Testis (tissue), 5 donors: ENCODE data around the gene IL12RB2. TPM values are rescaled to one million over a fixed set of nuclear protein-coding genes. Genes with fewer than 3 reads are reported as not detected.

Experiments used
- DNase-seq: peaks from one replicate; pipeline ENCODE4 v3.0.0-alpha.2; 2019
- H3K27ac ChIP-seq, 2 donors: fragments of 200-600 bp; sonication (generic); one replicate each; pipeline ENCODE4 v1.5.1; 2019
- H3K27me3 ChIP-seq: fragments of 200-600 bp; sonication (generic); one replicate; pipeline ENCODE4 v1.5.1; 2019
- H3K36me3 ChIP-seq: fragments of 200-600 bp; sonication (generic); one replicate; pipeline ENCODE4 v1.5.1; 2017; ENCODE audit warnings: low read depth; ENCODE audit errors: missing control alignments
- H3K4me1 ChIP-seq: fragments of 200-600 bp; sonication (generic); one replicate; pipeline ENCODE4 v1.5.1; 2019
- H3K4me3 ChIP-seq, 2 donors: fragments of 200-600 bp; sonication (generic); one replicate each; pipeline ENCODE4 v1.5.1; 2017 to 2019
- H3K9me3 ChIP-seq: fragments of 200-600 bp; sonication (generic); one replicate; pipeline ENCODE4 v1.5.1; 2017
- CTCF ChIP-seq, 3 experiments: fragments of 450-650 bp in 2 of 3; fragments of 200-600 bp in 1 of 3; sonication (generic) in 1 of 3; IDR thresholded peaks; one replicate each; pipeline ENCODE4 v1.5.1; 2016 to 2019; ENCODE audit warnings: antibody characterized with exemption in 3 of 3, mild to moderate bottlenecking in 2 of 3, moderate library complexity in 1 of 3
- POLR2A ChIP-seq: fragments of 450-650 bp; IDR thresholded peaks from one replicate; pipeline ENCODE4 v1.6.1; 2017; ENCODE audit warnings: antibody characterized with exemption, mild to moderate bottlenecking, moderate library complexity
- WGBS, 2 donors: methylation state at CpG; one replicate each; pipeline ENCODE4 v1.1.5; 2018; 5-methylcytosine and 5-hydroxymethylcytosine counted together
- intact Hi-C: fragments of 100-400 bp; cut with DNase I; formaldehyde crosslinking; loops from one replicate; pipeline ENCODE4 v1.15.1; 2023; ENCODE audit warnings: low total_unique reads
- long read RNA-seq, 2 donors: transcript quantifications; one replicate each; lab custom pipeline, GENCODE V29; 2026
- polyA plus RNA-seq: library from polyadenylated mRNA; stranded (reverse); fragments of 350-450 nt; fragmentation: Illumina TruSeq; extraction: RNeasy Lipid Tissue Mini Kit (QIAGEN cat#74804); gene quantifications from one replicate; pipeline ENCODE4 v1.2.3, GENCODE V29; 2014; ENCODE audit warnings: low read depth, low replicate concordance; ENCODE audit not compliant: insufficient read depth
- total RNA-seq, 2 donors: library from RNA; depleted of rRNA; stranded (reverse); fragments of >200 nt; gene quantifications; one replicate each; pipeline ENCODE4 v1.2.3, GENCODE V29; 2016

The IL12RB2 gene
- 1 to 10 TPM; 2.1 to 2.6 TPM for total RNA-seq
- 1.9 TPM for polyA plus RNA-seq
- long read RNA-seq, donor 1, result 0 reads
- long read RNA-seq, donor 2, result 0 reads

- Histone ChIP-seq H3K27ac (no peak within 1 kb of the TSS), H3K36me3 (no peaks in the 10 kb centered on the region), H3K9me3 (no peaks in the 10 kb centered on the region), H3K4me3 (peak within 1 kb of the TSS; percentile 34 to 53), H3K4me1 (peaks cover 4% of the 10 kb centered on the region), H3K27me3 (no peaks in the 10 kb centered on the region)
- 5 to 21% methylated on average over 21 to 69 of the region's 75 CpGs for WGBS, 2 donors
- intact Hi-C loops, result no loop called here
- DNase-seq, result no peak
- TF ChIP-seq CTCF (IDR thresholded peaks at IDR 0.05), result no peak
- TF ChIP-seq POLR2A, result no peak
Measured at GRCh38 chr1:67307251-67308060, at the start of gene IL12RB2. Gene IL12RB2, plus strand, starts transcription at chr1:67307873. Its CDS starts 12,496 bp downstream, at chr1:67320369.

- Histone ChIP-seq H3K27me3 (no peaks in the 10 kb centered on the region), H3K9me3 (no peaks in the 10 kb centered on the region), H3K4me1 (no peaks in the 10 kb centered on the region), H3K36me3 (no peaks in the 10 kb centered on the region), H3K4me3 (no peak overlapping the region), H3K27ac (no peak overlapping the region)
- intact Hi-C loops, result no loop called here
- DNase-seq, result no peak
- WGBS, 2 donors, result 48 to 51% methylated on average over 4 of the region's 4 CpGs
- no peak for TF ChIP-seq POLR2A
- no peak for TF ChIP-seq CTCF (IDR thresholded peaks at IDR 0.05)
Measured at GRCh38 chr1:67261680-67262079, 46.0 kb upstream of the IL12RB2 start.

- Histone ChIP-seq H3K27ac (no peak overlapping the region), H3K4me3 (no peak overlapping the region), H3K9me3 (no peaks in the 10 kb centered on the region), H3K36me3 (no peaks in the 10 kb centered on the region), H3K27me3 (no peaks in the 10 kb centered on the region), H3K4me1 (no peaks in the 10 kb centered on the region)
- intact Hi-C loops, result no loop called here
- DNase-seq, result no peak
- TF ChIP-seq CTCF (IDR thresholded peaks at IDR 0.05) (no peak), POLR2A (no peak)
- 76 to 92% methylated on average over 5 of the region's 5 CpGs for WGBS, 2 donors
Measured at GRCh38 chr1:67262735-67263134, 44.9 kb upstream of the IL12RB2 start.

- TF ChIP-seq POLR2A, result no peak
- TF ChIP-seq CTCF (IDR thresholded peaks at IDR 0.05), result no peak
- Histone ChIP-seq H3K27me3 (no peaks in the 10 kb centered on the region), H3K4me1 (no peaks in the 10 kb centered on the region), H3K27ac (no peak overlapping the region), H3K9me3 (no peaks in the 10 kb centered on the region), H3K4me3 (no peak overlapping the region), H3K36me3 (no peaks in the 10 kb centered on the region)
- intact Hi-C loops, result no loop called here
- no peak for DNase-seq
Measured at GRCh38 chr1:67264152-67264551, 43.5 kb upstream of the IL12RB2 start.

- TF ChIP-seq CTCF (IDR thresholded peaks at IDR 0.05) (no peak), POLR2A (no peak)
- H3K27me3 ChIP-seq, result no peaks in the 10 kb centered on the region
- no peaks in the 10 kb centered on the region for H3K4me1 ChIP-seq
- no peaks in the 10 kb centered on the region for H3K36me3 ChIP-seq
- H3K9me3 ChIP-seq, result no peaks in the 10 kb centered on the region
- no peak overlapping the region for H3K4me3 ChIP-seq
- 59 to 65% methylated on average over 3 of the region's 3 CpGs for WGBS, 2 donors
- no peak for DNase-seq
- intact Hi-C loops, result no loop called here
- no peak overlapping the region for H3K27ac ChIP-seq
Measured at GRCh38 chr1:67264899-67265298, 42.8 kb upstream of the IL12RB2 start.
